ENCODE data around the gene SYPL1.

Gene SYPL1

DNA sequence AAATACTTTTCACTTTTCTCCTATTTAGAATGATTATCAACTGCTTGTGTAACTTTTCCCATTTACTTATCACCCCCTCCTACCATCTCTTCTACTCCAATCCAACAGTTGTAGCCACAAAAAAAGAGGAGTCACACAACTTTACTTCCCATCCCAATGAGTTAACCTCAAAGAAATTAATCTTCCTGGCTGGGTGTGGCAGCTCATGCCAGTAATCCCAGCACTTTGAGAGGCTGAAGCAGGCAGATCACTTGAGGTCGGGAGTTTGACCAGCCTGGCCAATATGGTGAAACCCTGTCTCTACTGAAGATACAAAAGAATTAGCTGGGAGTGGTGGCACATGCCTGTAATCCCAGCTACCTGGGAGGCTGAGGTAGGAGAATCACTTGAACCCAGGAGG, 19.9 kb downstream of the SYPL1 start:
- DNase-seq = no peak

DNA sequence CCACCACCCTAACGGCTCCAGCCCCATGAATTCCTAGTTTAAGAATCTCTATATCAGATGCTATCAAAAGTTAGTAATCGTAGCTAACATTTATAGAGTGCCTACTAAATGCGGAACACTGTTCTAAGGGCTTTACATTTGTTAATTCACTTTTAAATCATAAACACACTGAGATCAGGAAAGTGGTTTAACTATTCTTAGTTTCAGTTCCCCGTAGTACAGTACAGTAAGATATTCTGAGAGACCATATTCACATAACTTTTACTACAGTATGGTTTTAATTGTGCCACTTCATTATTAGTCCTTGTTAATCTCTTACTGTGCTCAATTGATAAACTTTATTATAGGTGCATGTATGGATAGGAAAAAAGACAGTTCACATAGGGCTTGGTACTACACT, 22.5 kb downstream of the SYPL1 start:
- DNase-seq = no peak

- DNase-seq = no peak
Measured at GRCh38 chr7:106088014-106088413, 24.1 kb downstream of the SYPL1 start.

- DNase-seq = no peak
Measured at GRCh38 chr7:106086062-106086461, 26.1 kb downstream of the SYPL1 start.

DNA sequence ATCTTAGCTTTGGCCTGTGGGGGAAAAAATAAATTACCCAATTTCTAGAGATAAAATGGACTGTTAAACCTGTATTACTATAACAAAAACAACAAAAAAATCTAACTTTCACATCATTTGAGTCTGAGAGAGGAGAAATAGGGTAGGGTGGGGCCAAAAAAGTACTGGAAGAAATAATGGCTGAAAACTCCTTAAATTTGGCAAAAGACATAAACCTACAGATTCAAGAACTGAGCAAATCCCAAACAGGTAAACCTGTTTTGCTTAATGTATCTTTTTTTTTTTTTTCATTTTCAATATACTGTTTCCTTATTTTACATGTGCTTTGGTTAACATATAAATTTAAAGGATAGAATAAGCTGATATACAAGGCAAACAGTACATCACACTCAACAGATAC, 27.1 kb downstream of the SYPL1 start:
- no peak for DNase-seq

DNA sequence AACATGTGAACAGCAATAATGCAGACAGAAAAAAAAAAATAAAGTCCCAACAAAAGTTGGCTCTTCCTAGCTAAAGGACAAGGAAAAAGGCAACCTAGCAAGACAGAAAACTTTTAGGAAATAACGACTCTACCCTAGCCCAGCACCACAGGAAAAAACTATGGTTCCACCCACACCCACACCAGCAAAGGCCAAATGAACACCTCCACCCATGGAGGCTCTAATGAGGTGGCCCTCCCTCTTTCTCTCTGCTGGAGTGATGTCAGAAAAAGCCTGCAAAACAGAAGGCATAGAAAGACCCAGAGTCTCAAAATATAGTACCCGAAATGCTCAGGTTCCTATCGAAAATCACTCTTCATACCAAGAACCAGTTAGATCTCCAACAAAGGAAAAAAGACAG, 28.4 kb downstream of the SYPL1 start:
- no peak for DNase-seq

DNA sequence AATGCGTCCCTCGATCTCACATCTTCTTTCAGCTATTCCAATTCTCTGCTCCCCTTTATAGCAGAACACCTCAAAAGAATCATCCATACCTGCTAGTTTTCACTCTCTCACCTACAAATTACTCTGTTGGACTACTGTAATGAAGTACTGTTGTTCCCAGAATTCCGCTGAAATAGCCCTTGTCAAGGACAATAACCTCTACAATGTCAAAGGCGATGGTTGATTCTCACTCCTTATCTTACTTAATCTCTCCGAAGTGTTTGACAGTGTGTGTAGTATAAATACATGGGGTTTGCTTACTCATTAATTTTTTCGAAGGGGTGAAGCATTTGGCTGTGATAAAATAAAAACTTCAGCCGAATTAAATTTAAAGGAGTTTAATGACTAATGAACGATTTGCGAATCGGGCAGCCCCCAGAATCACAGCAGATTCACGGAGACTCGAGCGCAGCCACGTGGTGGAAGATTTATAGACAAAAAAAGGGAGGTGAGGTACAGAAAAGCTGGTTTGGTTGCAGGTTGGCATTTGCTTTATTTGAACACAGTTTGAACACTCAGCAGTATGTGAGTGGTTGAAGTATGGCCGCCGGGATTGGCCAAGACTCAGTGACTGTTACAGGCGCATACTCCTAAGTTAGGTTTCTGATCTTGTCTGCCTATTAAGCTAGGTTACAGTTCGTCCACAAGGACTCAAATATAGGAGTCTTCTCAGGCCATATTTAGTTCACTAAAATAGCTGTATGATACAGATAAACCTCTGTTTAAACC, 29.8 kb downstream of the SYPL1 start:
- DNase-seq = no peak

DNA sequence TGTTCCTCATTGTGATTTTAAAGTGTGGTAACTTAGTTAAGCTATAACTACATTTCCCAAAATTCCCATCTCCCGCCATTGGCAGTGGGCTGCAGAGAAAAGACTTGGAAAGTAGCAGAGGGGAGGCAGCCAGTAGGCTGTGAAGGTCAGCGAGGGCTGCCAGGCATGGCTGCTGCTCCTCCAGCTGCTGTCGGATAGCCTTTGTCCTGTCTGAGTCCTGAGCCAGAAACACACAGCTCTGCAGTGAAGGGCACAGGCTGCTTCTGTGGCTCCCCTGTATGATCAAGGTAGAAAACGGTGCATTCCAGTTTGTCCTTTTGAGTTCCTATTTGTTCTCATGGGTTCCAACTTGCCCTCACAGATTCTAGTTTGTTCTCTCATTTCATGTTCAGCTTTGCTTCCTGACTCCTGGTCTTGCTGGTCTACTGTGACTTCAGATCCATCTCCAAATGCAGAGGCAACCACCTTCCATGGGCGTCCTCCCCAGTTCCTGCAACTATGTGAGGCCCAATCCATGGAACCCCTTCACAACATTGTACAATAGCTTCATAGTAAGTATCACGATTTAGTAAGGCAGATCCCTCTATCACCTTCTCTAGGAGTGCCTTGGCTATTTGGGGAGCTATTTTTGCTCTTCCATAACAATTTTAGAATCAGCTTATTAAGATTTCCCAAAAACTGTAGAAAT, 31.7 kb downstream of the SYPL1 start:
- no peak for DNase-seq

DNA sequence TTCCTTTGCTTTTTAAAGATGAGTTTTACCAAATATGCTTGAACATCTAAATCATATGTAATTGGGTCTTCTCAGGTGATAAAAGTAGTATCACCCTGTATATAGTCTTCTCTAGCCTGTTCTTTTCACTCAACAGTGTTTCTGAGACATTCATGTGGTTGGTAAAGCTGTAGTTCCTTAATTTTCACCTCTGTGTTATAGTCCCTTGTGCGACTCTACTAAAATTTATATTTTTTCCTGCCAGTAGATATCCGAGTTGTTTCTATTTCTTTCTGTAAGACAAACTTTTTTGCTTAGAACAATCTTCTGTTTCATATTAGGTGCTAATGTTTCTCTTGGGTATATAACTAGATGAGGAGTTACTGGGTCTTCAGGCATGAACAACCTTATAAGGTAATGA, 35.6 kb downstream of the SYPL1 start:
- no peak for DNase-seq

DNA sequence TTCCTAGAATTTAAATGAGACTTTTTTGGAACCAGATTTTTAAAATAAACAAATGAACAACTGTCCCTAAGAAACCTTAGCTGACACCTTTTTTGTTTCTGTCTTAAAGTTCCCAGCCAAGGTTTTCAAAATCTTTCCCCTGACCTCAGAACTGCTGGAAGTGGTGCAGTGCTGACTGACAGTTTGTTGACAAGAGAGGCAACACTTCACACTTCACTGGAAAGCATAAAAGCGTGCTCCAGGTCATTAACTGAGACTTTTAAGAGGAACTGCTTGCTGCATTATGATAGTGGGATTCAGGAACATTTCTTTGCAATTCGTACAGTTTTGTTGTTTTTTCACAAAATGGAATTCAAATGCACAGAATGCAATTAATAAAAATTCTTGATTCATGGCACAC, 36.2 kb downstream of the SYPL1 start:
- no peak for DNase-seq

- no peak for DNase-seq
Measured at GRCh38 chr7:106074257-106074656, 37.9 kb downstream of the SYPL1 start.

DNA sequence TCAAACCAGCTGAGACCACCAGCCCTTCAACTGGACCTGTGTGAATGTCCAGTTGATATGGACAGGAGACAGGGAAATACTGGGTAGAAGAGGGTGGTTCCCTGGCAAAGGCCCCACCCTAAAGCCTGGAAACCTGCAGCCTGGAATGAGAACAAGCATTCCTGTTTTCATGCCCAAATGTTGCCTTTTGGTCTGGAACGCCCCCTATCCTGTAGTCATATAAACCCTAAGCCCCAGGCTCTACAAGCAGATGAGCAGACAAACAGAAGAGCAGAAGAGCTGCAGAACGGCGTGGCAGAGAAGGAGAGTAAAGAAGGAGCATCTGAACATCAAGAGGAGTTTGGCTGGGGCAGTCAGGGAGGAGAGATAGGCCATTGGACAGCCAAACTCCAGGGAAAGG, 38.4 kb downstream of the SYPL1 start:
- no peak for DNase-seq

GRCh38 chr7:106072715-106073091, 39.4 kb downstream of the SYPL1 start:
- DNase-seq = no peak

GRCh38 chr7:106071999-106072714, 40.0 kb downstream of the SYPL1 start:
- DNase-seq = peak in 1 of 14 donors; percentile 54

- DNase-seq = no peak
Measured at GRCh38 chr7:106071356-106071998, 40.6 kb downstream of the SYPL1 start.

GRCh38 chr7:106070567-106071254, 41.4 kb downstream of the SYPL1 start:
- no peak for DNase-seq

DNA sequence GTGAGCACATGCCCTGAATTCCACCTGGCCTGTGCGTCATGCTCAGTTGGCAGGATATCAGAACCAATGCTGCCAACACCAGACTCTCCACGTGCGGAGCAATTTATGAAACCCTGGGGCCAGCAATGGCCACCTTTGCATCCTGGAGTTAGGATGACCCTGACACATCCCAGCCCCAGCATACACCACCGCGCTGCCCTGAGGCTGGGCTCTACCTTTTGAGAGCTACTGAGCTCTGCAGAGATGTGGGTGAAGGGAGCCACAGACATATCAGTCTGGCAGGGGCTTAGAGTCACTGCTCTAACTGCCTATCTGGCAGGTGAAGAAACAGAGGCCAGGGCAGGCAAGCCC, 41.9 kb downstream of the SYPL1 start:
- peak in 1 of 14 donors; percentile 62 for DNase-seq

DNA sequence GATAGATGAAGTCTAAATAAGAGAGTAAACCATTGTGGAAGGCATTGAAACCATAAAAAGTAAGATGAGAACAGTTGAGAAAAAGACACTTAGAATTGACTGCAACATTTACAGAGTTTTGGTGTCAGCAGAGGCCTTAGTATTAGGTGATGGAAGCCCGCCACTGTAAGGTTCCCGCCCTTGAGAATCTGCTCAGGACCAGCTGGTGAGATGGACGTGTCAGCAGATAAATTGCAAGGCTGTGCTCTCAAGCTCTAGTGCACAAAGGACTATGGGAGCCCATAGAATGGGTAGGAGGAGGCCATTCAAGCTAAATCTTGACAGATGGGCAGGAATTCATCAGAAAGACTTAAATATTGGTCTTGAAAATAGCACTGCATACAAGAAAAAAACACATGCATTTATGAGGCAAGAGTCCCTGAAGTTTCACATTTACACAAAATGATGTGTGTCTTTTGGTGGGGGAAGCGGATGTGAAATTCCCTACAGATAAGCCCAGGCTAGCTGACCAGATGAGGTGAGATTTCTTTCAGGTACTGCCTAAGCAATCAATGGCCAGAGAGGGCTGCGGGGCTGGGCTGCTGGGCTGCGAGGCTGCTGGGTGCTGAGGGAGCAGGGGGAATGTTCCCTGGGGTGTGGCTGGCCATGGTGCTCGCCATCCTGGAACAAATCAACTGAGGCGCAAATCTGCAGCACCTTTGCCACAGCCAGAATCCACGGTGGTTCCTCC, 42.5 kb downstream of the SYPL1 start:
- peak in 1 of 14 donors; percentile 40 for DNase-seq

GRCh38 chr7:106068986-106069385, 43.1 kb downstream of the SYPL1 start:
- peak in 1 of 14 donors; percentile 89 for DNase-seq

DNA sequence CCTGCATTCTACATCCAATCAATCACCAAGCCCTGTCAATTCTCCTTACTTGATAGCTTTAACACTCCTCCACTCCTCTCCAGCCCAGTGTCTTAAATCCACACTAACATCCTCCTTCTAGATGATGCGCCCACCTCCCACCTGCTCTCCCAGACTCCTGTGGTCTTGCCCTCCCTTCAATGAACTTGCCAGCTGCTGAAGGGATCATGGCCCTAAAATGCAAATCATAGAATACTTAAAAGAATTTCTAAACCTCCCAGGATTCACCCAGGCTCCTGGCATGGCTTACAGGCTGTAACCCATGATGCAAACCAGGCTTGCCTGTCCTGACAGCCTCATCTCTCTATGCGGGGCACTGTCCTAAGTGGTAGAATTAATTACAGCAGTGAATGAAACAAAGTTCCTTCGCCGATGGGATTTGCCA, 43.6 kb downstream of the SYPL1 start:
- no peak for DNase-seq

DNA sequence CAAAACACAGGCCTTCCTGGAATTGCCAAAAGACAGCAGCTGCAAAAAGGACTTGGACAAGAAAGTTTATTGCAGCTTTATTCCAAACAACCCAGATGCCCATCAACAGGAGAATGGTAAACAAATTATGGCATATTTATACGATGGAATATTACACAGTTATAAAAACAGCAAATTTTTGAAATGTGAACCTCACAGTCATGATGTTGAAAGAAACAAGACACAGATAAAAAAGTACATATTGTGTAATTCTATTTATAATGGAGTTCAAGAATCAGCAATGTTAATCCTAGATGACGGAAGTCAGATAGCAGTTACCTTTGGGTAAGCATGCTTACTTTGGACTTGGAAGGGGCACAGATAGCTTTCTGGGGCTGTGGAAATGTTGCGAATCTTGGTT, 44.4 kb downstream of the SYPL1 start:
- no peak for DNase-seq
